ENCODE data around the gene NOTCH1. TPM values are rescaled to one million over a fixed set of nuclear protein-coding genes. Genes with fewer than 3 reads are reported as not detected.
A peak's percentile ranks its signal among the peaks of the same experiment; 100 is the strongest.

The NOTCH1 gene
- total and polyA plus RNA-seq, 2 of the 4 experiments (the other 2 are of a cell fraction), result 1.8 to 6.0 TPM

DNA sequence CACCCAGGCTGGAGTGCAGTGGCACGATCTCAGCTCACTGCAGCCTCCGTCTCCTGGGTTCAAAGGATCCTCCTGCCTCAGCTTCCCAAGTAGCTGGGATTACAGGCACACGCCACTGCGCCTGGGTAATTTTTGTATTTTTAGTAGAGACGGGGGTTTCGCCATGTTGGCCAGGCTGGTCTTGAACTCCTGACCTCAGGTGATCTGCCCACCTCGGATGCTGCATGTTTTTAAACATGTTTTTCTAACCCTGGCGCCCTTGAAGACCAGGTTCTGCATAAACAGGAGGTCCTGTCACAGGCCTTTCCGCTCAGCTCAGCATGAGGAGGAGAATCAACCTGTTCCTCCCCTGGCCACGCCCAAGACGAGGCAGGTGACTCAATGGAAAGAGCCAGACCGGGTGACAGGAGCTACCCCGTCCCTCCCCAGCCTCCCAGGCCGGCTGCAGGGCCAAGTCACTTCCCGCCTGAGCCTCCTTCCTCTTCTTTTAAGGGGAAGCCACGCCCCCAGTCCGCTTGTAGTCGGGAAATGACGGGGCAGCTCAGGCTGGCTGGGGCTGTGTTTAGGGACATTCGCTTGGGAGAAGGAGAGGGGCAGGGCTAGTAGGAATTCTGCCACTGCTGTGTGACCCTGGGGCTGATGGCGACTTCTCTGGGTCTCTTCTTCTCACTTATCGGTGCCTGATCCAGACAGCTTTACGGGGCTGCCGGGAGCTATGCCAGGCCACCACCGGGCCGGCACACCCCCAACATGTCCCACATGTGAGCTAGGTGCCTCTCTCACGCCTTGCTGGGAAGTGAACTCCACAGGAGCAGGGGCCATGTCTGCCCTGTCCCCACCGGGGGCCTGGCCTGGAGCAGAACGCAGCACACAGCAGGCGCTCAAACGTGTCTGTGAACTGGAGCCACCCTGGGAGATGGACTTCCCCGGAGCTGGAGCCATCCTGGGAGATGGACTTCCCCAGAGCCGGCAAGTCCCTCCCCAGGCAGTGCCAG is 6.1 kb downstream of the NOTCH1 start:
- H3K9me3 ChIP-seq (ENCODE audit: control insufficient read depth, insufficient read depth, low read length), result no peaks in the 10 kb centered on the region
- no peak overlapping the region for H3K27ac ChIP-seq (ENCODE audit: insufficient read depth, low read length)
- H4K91ac ChIP-seq (ENCODE audit: insufficient read depth, low read depth, low read length), result no peak overlapping the region
- H2BK5ac ChIP-seq (ENCODE audit: low read depth, low read length, poor library complexity, severe bottlenecking), result no peak overlapping the region
- no peak overlapping the region for H3K4me2 ChIP-seq (ENCODE audit: low read depth, low read length)
- no peaks in the 10 kb centered on the region for H3K9me1 ChIP-seq (ENCODE audit: insufficient read depth, low read length)
- POLR2A ChIA-PET (ENCODE audit: unreplicated experiment), result no interaction called here
- H3K4me1 ChIP-seq (ENCODE audit: control insufficient read depth, insufficient read depth, low read length), result peaks cover 7% of the 10 kb centered on the region; the same call in 1 of the 2 replicates
- DNase-seq (no peak), ATAC-seq (ENCODE audit: low read depth) (peak; percentile 16; the same call in 1 of the 2 replicates)
- dilution Hi-C loops (cut with HindIII; ENCODE audit: low sequenced_read_pairs, unreplicated experiment) (no loop called here), intact Hi-C loops (cut with micrococcal nuclease) (no loop called here), in situ Hi-C loops (cut with MboI; ENCODE audit: low sequenced_read_pairs) (no loop called here)
- no peak overlapping the region for H4K8ac ChIP-seq (ENCODE audit: low read depth in 2 of 2, low read length in 2 of 2)
- H3K36me3 ChIP-seq (ENCODE audit: control insufficient read depth, insufficient read depth, low read length), result peaks cover 20% of the 10 kb centered on the region; the same call in 1 of the 2 replicates
- no peak overlapping the region for H2AK9ac ChIP-seq (replicated peaks; ENCODE audit: low read depth, low read length, poor library complexity)
- no peak overlapping the region for H3K23ac ChIP-seq (ENCODE audit: low read depth, low read length)
- H2BK120ac ChIP-seq (ENCODE audit: low read depth, low read length), result no peak overlapping the region
- H2BK20ac ChIP-seq (ENCODE audit: low read depth, low read length), result no peak overlapping the region
- CTCF ChIA-PET, result no interaction called here
- peaks cover 78% of the 10 kb centered on the region for H4K20me1 ChIP-seq (ENCODE audit: insufficient read depth, low read length)
- no peak overlapping the region for H2AFZ ChIP-seq (replicated peaks; ENCODE audit: low read length, poor library complexity)
- H4K5ac ChIP-seq (ENCODE audit: low read depth, low read length), result no peak overlapping the region
- no peak overlapping the region for H3K4me3 ChIP-seq (ENCODE audit: insufficient read depth, low read depth, low read length)
- H3K56ac ChIP-seq (ENCODE audit: extremely low read depth, insufficient read depth, low read length), result no peak overlapping the region
- no TSS peak for BruUV-seq (replicated peaks)
- H3K9ac ChIP-seq (ENCODE audit: low read depth, low read length), result no peak overlapping the region
- H2AK5ac ChIP-seq (ENCODE audit: low read depth, low read length), result no peak overlapping the region
- H3K79me1 ChIP-seq (ENCODE audit: low read depth in 1 of 2, low read length in 2 of 2), result peaks cover 18 to 84% of the 10 kb centered on the region in 2 experiments
- H3K14ac ChIP-seq (replicated peaks; ENCODE audit: low read depth, low read length), result no peak overlapping the region
- no peak overlapping the region for H3K18ac ChIP-seq (ENCODE audit: low read depth, low read length)
- TF ChIP-seq, protein P1, sequence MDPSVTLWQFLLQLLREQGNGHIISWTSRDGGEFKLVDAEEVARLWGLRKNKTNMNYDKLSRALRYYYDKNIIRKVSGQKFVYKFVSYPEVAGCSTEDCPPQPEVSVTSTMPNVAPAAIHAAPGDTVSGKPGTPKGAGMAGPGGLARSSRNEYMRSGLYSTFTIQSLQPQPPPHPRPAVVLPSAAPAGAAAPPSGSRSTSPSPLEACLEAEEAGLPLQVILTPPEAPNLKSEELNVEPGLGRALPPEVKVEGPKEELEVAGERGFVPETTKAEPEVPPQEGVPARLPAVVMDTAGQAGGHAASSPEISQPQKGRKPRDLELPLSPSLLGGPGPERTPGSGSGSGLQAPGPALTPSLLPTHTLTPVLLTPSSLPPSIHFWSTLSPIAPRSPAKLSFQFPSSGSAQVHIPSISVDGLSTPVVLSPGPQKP (IDR thresholded peaks at IDR 0.05; ENCODE audit: borderline replicate concordance, low read depth, low read length), result no peak
- TF ChIP-seq NFE2L2 (IDR thresholded peaks at IDR 0.05; ENCODE audit: low read depth, low read length) (no peak), CEBPB (IDR thresholded peaks at IDR 0.05; ENCODE audit: low read depth, low read length) (no peak), MAZ (IDR thresholded peaks at IDR 0.05; ENCODE audit: borderline replicate concordance, low read depth, low read length) (no peak), SMC3 (IDR thresholded peaks at IDR 0.05; ENCODE audit: low read depth, low read length) (no peak), POLR2A (IDR thresholded peaks at IDR 0.05; ENCODE audit: low read depth, low read length) (no peak), MAFK (IDR thresholded peaks at IDR 0.05; ENCODE audit: low read depth, low read length) (no peak)
- no peak overlapping the region for H2BK15ac ChIP-seq (ENCODE audit: low read depth, low read length)
- H3K27me3 ChIP-seq (ENCODE audit: control insufficient read depth, insufficient read depth, low read length), result no peaks in the 10 kb centered on the region
- H3K4ac ChIP-seq (ENCODE audit: low read depth, low read length), result no peak overlapping the region
- WGBS, 2 experiments (ENCODE audit: extremely low coverage in 2 of 2, insufficient read length in 1 of 2), result 89% methylated on average over 11 of the region's 33 CpGs; no CpG with 5 or more reads in 1 of the 2 experiments

Data from IMR-90 (cell line).